ENCODE data around the gene CPVL.
A peak's percentile ranks its signal among the peaks of the same experiment; 100 is the strongest.
"Not testable (repeated sequence)": the region's sequence is repeated elsewhere in the genome, so short reads cannot be mapped to it uniquely, and the experiment has no call there.

Gene CPVL

DNA sequence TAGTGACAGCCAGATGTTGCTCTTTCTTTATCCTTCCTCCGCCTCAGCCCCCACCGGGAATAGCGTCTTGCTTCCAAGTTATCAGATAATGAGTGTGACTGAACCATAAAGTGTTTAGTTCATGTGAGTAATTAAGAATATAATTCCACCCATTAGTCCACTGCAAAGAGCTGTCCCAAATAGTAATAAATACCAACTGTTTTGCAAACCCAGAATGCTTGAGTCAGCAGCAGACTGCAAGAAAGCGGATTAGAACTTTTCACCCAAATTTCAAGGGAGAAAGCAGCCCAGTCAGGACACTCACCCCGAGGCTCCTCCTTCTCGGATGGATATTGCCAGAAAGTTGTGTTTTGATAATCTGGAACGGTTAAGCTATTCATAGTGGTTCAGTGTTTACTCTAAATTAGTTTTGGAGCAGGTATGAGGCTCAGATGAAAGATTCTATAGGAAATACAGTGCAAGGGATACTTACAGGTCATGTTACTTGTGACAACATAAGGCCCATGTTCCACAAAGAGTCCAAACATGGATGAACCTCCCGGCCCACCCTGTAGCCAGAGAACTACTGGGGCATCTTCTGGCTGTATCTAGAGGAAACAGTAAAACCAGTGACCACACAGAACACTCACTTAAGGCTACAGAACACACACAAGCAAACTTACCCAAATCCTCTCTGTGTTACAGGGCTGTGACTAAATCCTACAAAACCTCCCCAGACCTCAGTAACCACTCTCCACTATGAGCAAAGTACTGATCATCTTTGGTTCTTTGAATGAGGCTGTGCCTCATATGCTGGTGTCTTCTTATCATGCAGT is 50.5 kb downstream of the CPVL start:
- DNase-seq (ENCODE audit: low spot score in 2 of 2) (no peak), ATAC-seq (peak; percentile 82)
- no peaks in the 10 kb centered on the region for H3K36me3 Mint-ChIP-seq
- no peak overlapping the region for H3K4me3 Mint-ChIP-seq
- no peak overlapping the region for H3K27ac Mint-ChIP-seq
- H3K4me1 Mint-ChIP-seq: peaks cover 9% of the 10 kb centered on the region
- no peaks in the 10 kb centered on the region for H3K9me3 Mint-ChIP-seq

DNA sequence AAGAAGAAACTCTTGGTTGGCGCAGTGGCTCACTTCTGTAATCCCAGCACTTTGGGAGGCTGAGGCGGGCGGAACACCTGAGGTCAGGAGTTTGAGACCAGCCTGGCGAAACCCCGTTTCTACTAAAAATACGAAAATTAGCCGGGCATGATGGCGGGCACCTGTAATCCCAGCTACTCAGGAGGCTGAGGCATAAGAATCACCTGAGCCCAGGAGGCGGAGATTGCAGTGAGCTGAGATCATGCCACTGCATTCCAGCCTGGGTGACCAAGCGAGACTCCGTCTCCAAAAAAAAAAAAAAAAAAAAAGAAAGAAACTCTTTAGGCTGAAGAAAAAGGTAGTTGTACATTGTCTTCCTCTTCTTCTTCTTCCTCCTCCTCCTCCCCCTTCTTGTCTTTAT is 53.2 kb downstream of the CPVL start:
- DNase-seq (ENCODE audit: low spot score in 2 of 2); H3K27ac Mint-ChIP-seq; H3K36me3 Mint-ChIP-seq; H3K4me3 Mint-ChIP-seq; H3K9me3 Mint-ChIP-seq; ATAC-seq: not testable (repeated sequence)
- H3K4me1 Mint-ChIP-seq: peaks cover 10% of the 10 kb centered on the region

DNA sequence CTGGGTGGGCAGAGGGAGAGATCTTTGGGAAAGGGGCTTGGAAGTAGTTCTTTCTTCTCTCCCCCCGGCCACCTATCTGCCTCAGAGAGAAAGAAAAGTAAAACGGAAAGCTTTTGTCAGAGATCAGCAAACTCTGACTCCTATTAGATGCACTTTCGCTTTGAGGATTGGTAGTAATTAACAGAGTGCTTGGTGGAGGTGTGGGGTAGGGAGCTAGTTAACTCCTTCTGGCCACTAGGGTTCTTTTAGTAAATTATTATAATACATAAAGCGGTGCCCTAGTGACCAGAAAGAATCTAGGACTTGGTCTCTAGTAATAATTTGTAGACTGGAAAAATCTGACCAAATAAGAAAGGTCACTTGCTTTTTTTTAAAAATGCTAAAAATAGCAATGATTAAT is 54.6 kb downstream of the CPVL start:
- no peaks in the 10 kb centered on the region for H3K9me3 Mint-ChIP-seq
- no peaks in the 10 kb centered on the region for H3K36me3 Mint-ChIP-seq
- peak overlapping the region; percentile 86 for H3K27ac Mint-ChIP-seq
- peak; percentile 79 for ATAC-seq
- H3K4me1 Mint-ChIP-seq: peaks cover 10% of the 10 kb centered on the region
- peak overlapping the region; percentile 62 for H3K4me3 Mint-ChIP-seq
- DNase-seq (ENCODE audit: low spot score in 2 of 2): no peak

DNA sequence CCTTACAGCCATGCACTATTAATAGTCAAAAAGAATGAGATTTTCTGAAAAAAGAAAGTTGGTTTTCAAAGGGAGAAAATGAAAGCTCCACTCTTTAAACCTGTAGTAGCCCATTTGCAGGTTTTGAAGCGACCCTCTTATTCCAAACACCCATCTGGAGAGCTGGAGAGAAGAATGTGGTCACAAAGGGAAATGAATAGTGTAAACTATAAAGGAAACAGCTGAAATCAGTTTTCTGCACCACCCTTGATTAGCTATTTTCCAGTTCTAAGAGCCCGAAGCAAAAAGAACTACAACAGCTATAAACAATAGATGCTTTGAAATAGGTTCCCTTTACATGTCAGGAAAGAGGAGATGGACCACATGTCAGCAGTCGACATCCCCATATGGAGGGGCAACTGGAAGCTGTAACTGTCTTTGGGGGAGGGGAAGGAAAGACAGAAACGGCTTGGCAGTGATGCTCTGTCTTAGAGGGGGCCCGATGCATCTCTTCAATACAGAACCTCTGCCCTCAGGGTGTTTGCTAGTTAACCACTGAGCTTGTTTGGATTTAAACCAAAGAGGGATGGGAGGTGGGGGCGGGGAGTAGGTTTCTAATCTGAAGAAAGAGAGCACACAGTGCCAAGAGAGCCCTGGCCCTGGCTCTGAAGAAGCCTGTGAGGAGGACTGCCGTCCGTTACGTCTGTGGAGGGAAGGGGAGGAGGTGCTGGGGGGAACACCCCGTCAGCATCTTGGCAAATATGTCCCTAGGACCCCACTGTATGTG is 55.3 kb downstream of the CPVL start:
- ATAC-seq (peak; percentile 9), DNase-seq (ENCODE audit: low spot score in 2 of 2) (no peak)
- peak overlapping the region; percentile 62 for H3K4me3 Mint-ChIP-seq
- peak overlapping the region; percentile 86 for H3K27ac Mint-ChIP-seq
- H3K36me3 Mint-ChIP-seq: no peaks in the 10 kb centered on the region
- no peaks in the 10 kb centered on the region for H3K9me3 Mint-ChIP-seq
- H3K4me1 Mint-ChIP-seq: peaks cover 10% of the 10 kb centered on the region

DNA sequence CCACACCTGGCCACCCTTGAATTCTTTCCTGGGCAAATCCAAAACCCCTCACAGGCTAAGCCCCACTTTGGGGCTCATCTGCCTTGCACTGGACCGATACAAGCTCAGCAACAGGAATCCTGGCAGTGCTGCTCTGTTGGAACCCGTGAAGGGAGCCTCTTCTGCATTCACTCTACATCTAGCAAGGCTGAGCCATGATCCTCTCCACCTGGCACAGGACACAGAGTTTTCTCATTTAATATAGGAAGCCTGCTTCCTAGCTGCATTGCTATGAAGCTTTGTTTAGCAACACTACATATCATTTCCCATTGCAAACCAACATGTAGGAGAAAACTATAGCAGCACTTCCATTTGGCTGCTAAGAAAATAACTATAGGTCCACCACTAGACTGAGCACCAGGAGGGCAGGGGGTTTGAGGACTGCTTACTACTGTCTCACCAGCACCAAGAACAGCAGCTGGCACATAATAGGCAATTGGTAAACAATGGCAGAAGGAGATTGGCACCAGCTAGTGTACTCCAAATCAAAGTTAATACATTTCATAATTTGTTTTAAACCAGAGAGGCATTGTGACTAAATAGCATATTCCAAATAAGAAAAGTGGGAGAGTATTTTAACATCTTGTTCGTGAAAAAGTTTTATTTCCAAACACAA is 56.1 kb downstream of the CPVL start:
- no peaks in the 10 kb centered on the region for H3K36me3 Mint-ChIP-seq
- DNase-seq (ENCODE audit: low spot score in 2 of 2) (no peak), ATAC-seq (no peak)
- no peaks in the 10 kb centered on the region for H3K9me3 Mint-ChIP-seq
- no peak overlapping the region for H3K27ac Mint-ChIP-seq
- peaks cover 10% of the 10 kb centered on the region for H3K4me1 Mint-ChIP-seq
- no peak overlapping the region for H3K4me3 Mint-ChIP-seq

DNA sequence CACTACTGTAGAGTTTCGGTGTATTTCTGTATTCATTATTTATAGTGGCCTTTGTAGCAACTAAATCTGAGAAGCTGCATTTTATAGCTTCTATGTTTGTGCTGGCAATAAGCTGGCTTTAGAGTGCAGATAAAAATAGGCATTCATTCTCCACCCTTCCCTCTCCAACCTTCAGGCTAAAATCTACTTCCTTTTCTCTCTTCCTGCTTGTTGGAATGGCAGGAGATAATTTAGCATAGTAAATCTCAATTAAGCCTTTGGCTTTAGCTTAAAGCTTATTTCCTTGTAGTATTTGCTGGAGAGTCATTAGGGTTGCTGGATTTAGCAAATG is 58.5 kb downstream of the CPVL start:
- no peak for ATAC-seq
- no peak overlapping the region for H3K4me3 Mint-ChIP-seq
- peaks cover 10% of the 10 kb centered on the region for H3K4me1 Mint-ChIP-seq
- no peaks in the 10 kb centered on the region for H3K9me3 Mint-ChIP-seq
- H3K36me3 Mint-ChIP-seq: no peaks in the 10 kb centered on the region
- H3K27ac Mint-ChIP-seq: no peak overlapping the region
- DNase-seq (ENCODE audit: low spot score in 2 of 2): no peak

DNA sequence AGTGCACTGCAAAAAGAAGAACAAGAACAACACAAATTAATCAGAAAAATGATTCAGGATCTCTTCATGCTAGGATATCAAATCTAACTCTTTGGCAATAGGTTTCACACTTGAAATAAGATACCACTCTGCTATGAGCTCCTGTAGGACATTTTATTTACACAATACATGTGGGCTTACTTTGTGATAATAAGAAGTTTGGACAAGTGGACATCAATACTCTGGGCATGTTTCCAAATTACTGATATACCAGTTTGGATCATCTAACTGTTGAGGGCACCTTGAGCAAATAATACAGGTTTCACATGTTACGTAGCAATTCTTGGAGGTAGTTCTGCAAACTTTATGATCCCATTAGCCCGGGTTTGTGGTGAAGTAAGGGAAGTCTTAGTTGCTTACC is 59.8 kb downstream of the CPVL start:
- Mint-ChIP-seq H3K9me3 (no peaks in the 10 kb centered on the region), H3K4me1 (peaks cover 8% of the 10 kb centered on the region), H3K4me3 (no peak overlapping the region), H3K27ac (no peak overlapping the region), H3K36me3 (no peaks in the 10 kb centered on the region)
- no peak for DNase-seq (ENCODE audit: low spot score in 2 of 2)
- ATAC-seq: no peak

DNA sequence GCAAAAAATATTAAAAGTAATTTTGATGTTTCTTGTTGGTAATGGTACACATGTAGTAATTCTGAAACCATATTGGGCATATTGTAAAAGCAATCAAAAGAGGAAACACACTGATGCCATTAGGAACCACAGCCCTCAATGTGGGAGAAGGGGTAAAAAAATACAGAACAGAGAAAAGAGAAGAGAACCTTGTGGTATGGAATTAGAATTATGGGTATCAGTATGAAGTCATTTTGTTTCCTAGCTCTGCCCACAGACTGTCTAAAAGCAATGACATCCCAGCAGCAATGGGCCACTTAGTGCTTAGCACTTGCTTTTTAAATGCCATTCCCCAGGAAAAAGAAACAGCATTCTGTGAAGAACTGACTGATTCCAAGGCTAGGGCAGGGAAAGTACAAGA is 61.5 kb downstream of the CPVL start:
- peak; percentile 77 for ATAC-seq
- DNase-seq (ENCODE audit: low spot score in 2 of 2): no peak

DNA sequence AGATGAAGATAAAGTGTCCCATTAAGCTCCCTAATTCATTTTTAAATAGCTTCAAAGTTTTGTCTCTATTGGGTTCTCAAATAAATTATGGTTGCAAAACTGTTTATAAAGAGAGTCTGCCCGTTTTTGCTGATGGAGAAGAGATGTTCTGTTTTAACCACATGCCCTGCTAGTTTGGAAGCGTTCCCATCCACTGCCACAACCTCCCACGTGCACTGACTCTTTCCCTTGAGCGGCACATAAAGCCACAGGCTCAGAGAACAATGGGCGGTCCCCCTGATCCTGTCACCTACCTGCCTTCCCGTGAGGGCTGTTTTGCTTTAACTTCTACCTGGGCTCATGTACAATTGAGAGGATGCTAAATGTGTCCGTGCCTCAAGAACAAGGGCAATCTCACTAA is 65.5 kb downstream of the CPVL start:
- Mint-ChIP-seq H3K36me3 (no peaks in the 10 kb centered on the region), H3K27ac (no peak overlapping the region), H3K4me1 (no peaks in the 10 kb centered on the region), H3K9me3 (no peaks in the 10 kb centered on the region), H3K4me3 (no peak overlapping the region)
- no peak for DNase-seq (ENCODE audit: low spot score in 2 of 2)
- ATAC-seq: no peak

More for the DNA sequence above, 61.5 kb downstream of the CPVL start:
- H3K4me1 Mint-ChIP-seq: no peaks in the 10 kb centered on the region
- H3K9me3 Mint-ChIP-seq: no peaks in the 10 kb centered on the region
- no peaks in the 10 kb centered on the region for H3K36me3 Mint-ChIP-seq
- no peak overlapping the region for H3K27ac Mint-ChIP-seq
- H3K4me3 Mint-ChIP-seq: no peak overlapping the region

DNA sequence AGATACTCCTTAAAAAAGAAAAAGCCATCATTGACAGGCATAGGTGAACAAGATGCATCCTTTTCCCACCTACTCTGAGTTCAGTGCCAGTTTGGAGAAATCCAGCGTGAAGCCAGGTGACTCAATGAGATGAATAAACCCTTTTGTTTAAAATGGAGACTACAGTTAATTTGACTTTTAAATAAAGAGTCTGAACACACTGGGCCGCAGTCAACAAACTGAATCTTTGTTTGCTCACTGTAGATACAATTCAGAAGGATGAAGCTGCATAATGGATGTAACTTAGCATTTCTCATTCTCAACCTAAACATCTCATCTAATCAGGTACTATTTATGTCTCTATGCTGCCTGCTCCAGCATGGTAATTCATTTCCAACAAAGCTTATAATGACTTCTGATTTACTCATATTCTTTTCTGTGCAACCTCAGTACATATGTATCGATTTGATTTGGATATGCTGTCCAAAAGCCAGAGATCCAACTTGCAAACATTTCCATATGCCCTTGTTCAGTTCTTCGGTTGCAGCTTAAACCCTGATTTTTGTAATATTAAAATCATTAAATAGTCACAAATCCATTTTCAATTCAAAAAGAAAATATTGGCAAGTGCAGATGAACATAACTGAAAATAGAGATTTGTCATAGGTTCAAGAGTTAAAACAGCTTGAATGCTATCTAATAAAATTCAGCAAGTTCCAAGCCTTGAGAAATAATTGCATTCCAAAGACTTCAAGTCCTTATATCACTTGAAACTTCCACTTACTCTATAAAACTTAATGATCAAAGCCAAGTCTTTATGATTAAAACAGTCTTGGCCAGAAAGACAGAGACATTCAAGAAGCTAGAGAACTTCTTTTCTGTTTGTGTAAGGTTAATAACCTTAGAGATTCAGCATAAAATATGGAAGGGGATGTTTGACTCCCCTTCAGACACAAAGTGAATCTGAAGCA is 67.8 kb downstream of the CPVL start:
- H3K9me3 Mint-ChIP-seq: no peaks in the 10 kb centered on the region
- ATAC-seq (no peak), DNase-seq (ENCODE audit: low spot score in 2 of 2) (no peak)
- no peak overlapping the region for H3K4me3 Mint-ChIP-seq
- H3K4me1 Mint-ChIP-seq: no peaks in the 10 kb centered on the region
- H3K27ac Mint-ChIP-seq: no peak overlapping the region
- no peaks in the 10 kb centered on the region for H3K36me3 Mint-ChIP-seq

DNA sequence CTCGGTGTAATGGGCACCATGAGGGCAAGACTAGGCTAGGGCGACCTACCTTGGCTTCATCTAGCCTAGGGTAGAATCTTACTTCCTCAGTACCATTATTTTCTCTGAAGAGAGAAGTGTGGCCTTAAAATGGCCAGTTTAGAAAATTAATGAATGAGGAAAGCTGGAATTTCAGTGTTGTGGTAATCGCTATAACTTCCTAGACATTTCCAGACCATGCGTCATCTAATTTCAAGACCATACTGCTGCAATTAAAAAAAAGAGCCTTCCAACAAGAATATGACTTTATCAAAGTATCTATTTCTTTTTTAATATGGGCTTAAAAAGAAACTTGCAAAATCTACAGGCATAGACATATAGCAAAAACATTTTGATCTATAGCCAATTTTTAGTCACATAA is 68.5 kb downstream of the CPVL start:
- no peak for ATAC-seq
- Mint-ChIP-seq H3K36me3 (no peaks in the 10 kb centered on the region), H3K9me3 (no peaks in the 10 kb centered on the region), H3K4me1 (no peaks in the 10 kb centered on the region), H3K27ac (no peak overlapping the region), H3K4me3 (no peak overlapping the region)
- no peak for DNase-seq (ENCODE audit: low spot score in 2 of 2)

DNA sequence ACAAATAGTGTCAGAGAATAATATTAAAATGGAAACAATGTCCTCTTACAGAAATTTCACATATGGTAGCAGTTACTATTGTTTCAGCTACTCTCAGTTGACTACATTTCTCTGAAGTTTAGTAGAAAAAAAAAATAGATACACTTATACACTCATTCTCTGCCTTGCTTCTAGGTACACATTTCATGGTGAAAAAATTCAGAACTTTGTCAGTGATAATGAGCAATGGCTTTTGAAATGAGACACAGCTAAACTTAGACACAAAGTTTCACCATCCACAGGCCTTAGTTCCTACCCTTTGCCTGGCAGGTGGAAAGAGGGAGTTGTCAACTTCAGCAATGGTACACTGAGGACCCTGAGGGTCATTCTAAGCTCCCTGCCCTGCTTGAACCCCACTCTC is 69.2 kb downstream of the CPVL start:
- H3K4me1 Mint-ChIP-seq: no peaks in the 10 kb centered on the region
- no peaks in the 10 kb centered on the region for H3K9me3 Mint-ChIP-seq
- H3K27ac Mint-ChIP-seq: no peak overlapping the region
- DNase-seq (ENCODE audit: low spot score in 2 of 2) (no peak), ATAC-seq (no peak)
- H3K4me3 Mint-ChIP-seq: no peak overlapping the region
- H3K36me3 Mint-ChIP-seq: no peaks in the 10 kb centered on the region

DNA sequence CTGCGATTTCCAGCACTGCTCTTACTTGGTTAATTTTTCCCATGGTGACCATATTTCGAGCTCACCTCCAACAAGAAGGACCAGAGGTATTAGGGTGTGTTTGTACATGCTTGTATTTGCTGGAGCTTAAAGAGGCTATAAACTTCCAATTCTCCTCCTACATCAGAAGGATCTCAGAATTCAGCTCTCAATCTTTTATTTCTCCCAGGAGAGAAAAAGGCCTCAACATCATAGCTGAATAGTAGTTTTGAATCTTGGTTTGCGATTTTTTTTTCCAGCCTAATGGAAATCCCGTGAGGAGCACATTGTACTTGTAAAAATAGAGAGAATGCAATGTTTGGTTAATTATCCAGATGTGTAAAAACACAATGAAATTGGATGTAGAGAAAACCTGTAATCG is 69.7 kb downstream of the CPVL start:
- Mint-ChIP-seq H3K36me3 (no peaks in the 10 kb centered on the region), H3K4me3 (no peak overlapping the region), H3K27ac (no peak overlapping the region), H3K9me3 (no peaks in the 10 kb centered on the region), H3K4me1 (no peaks in the 10 kb centered on the region)
- ATAC-seq (no peak), DNase-seq (ENCODE audit: low spot score in 2 of 2) (no peak)

DNA sequence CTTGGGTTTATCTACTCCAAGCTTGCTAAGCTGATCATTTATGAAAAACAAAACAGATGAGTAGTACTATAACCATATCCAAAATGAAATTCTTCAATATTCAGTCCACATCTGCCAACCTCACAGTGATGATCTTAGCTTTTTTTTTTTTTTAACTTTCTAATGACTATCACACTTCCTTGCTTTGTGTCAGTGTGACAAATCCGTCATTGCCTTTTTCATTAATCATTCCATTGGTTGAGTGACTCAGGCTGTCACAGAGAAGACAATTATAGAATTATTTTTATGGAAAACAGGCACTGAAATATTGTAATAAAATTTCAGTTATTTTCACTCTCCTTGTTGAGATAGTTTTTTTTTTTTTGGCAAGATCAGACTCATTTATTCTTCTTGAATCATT is 70.7 kb downstream of the CPVL start:
- ATAC-seq: no peak
- no peaks in the 10 kb centered on the region for H3K4me1 Mint-ChIP-seq
- no peaks in the 10 kb centered on the region for H3K9me3 Mint-ChIP-seq
- H3K4me3 Mint-ChIP-seq: no peak overlapping the region
- H3K27ac Mint-ChIP-seq: no peak overlapping the region
- no peak for DNase-seq (ENCODE audit: low spot score in 2 of 2)
- no peaks in the 10 kb centered on the region for H3K36me3 Mint-ChIP-seq
